GM23248 (cell line): Measurements from ENCODE around the gene FBXW11. TPM values are rescaled to one million over a fixed set of nuclear protein-coding genes. Genes with fewer than 3 reads are reported as not detected.

ENCODE experiments used
- DNase-seq: peaks from one replicate; pipeline ENCODE4 v3.0.0-alpha.2; 2015
- H2AFZ ChIP-seq: fragments of 200-600 bp; sonication (generic); 2 replicates; pipeline ENCODE4 v1.6.1; 2016; ENCODE audit warnings: antibody characterized with exemption
- H3F3A ChIP-seq: fragments of 200-600 bp; sonication (generic); 2 replicates; pipeline ENCODE4 v1.6.1; 2016; ENCODE audit warnings: mild to moderate bottlenecking, antibody characterized with exemption, mixed run types; ENCODE audit not compliant: insufficient read depth
- H3K27ac ChIP-seq: fragments of 200-600 bp; sonication (generic); 2 replicates; pipeline ENCODE4 v1.5.1; 2016; ENCODE audit warnings: mild to moderate bottlenecking
- H3K27me3 ChIP-seq: fragments of 200-600 bp; sonication (generic); replicated peaks from 2 replicates; pipeline ENCODE4 v1.6.1; 2016; ENCODE audit warnings: mild to moderate bottlenecking; ENCODE audit not compliant: insufficient read depth
- H3K36me3 ChIP-seq: fragments of 200-600 bp; sonication (generic); 2 replicates; pipeline ENCODE4 v1.6.1; 2016; ENCODE audit warnings: low read depth, mild to moderate bottlenecking
- H3K4me1 ChIP-seq: fragments of 200-600 bp; sonication (generic); 2 replicates; pipeline ENCODE4 v1.6.1; 2016; ENCODE audit warnings: mild to moderate bottlenecking; ENCODE audit not compliant: insufficient read depth
- H3K4me2 ChIP-seq: fragments of 200-600 bp; sonication (generic); one replicate; pipeline ENCODE4 v1.6.1; 2016; ENCODE audit warnings: mild to moderate bottlenecking; ENCODE audit not compliant: unreplicated experiment
- H3K4me3 ChIP-seq: fragments of 200-600 bp; sonication (generic); 2 replicates; pipeline ENCODE4 v1.5.1; 2016; ENCODE audit warnings: mild to moderate bottlenecking
- H3K79me2 ChIP-seq: fragments of 200-600 bp; sonication (generic); 2 replicates; pipeline ENCODE4 v1.6.1; 2016; ENCODE audit warnings: mild to moderate bottlenecking; ENCODE audit not compliant: insufficient read depth
- H3K9ac ChIP-seq: fragments of 200-600 bp; sonication (generic); 2 replicates; pipeline ENCODE4 v1.6.1; 2016; ENCODE audit warnings: mild to moderate bottlenecking
- H3K9me2 ChIP-seq: fragments of 200-600 bp; sonication (generic); 2 replicates; pipeline ENCODE4 v1.6.1; 2016; ENCODE audit warnings: mixed run types, mild to moderate bottlenecking, moderate library complexity; ENCODE audit not compliant: insufficient read depth
- H3K9me3 ChIP-seq: fragments of 200-600 bp; sonication (generic); one replicate; pipeline ENCODE4 v1.6.1; 2017; ENCODE audit warnings: low read depth
- H4K20me1 ChIP-seq: fragments of 200-600 bp; sonication (generic); 2 replicates; pipeline ENCODE4 v1.6.0; 2016; ENCODE audit not compliant: insufficient read depth
- EZH2 ChIP-seq: fragments of 200-600 bp; sonication (generic); IDR thresholded peaks from 2 replicates; pipeline ENCODE4 v1.6.1; 2018; ENCODE audit warnings: antibody characterized with exemption, mild to moderate bottlenecking; ENCODE audit not compliant: insufficient read depth, poor library complexity, severe bottlenecking
- EZH2phosphoT487 ChIP-seq: fragments of 200-600 bp; sonication (generic); IDR thresholded peaks from 2 replicates; pipeline ENCODE4 v1.6.1; 2018; ENCODE audit warnings: antibody characterized with exemption, moderate library complexity, mild to moderate bottlenecking, low read depth; ENCODE audit not compliant: insufficient read depth
- WGBS, 2 experiments: methylation state at CpG; one replicate each; pipeline ENCODE4 v1.1.6; 2015 to 2017; ENCODE audit warnings: low lambda C conversion rate in 2 of 2, low coverage in 1 of 2; ENCODE audit errors: missing lambda C conversion rate in 2 of 2; 5-methylcytosine and 5-hydroxymethylcytosine counted together
- in situ Hi-C: fragments of 300-500 bp; cut with MboI; formaldehyde crosslinking; loops from 2 replicates; pipeline ENCODE4 v1.15.0; 2020
- polyA plus RNA-seq: library from polyadenylated mRNA; unstranded; fragments of >200 nt; fragmentation: Nextera tagmentation; extraction: Ambion mirVana; gene quantifications from 2 replicates; pipeline ENCODE4 v1.2.1, GENCODE V29; 2016
- total RNA-seq: library from RNA; depleted of rRNA; stranded (reverse); fragments of >200 nt; shearing (Covaris generic); gene quantifications from 2 replicates; pipeline ENCODE4 v1.2.3, GENCODE V29; 2014

The FBXW11 gene
- total and polyA plus RNA-seq, 2 experiments from 2014 or later: 30.6 to 78.0 TPM

GRCh38 chr5:172003746-172004145, 2.7 kb downstream of the FBXW11 start:
- Histone ChIP-seq H3K36me3 (no peaks in the 10 kb centered on the region), H3K79me2 (peaks cover 82% of the 10 kb centered on the region), H3K27me3 (no peaks in the 10 kb centered on the region), H4K20me1 (peaks cover 38% of the 10 kb centered on the region), H3K4me1 (peaks cover 40% of the 10 kb centered on the region), H3K9me2 (no peaks in the 10 kb centered on the region), H3K27ac (peak overlapping the region; percentile 94; the same call in 1 of the 2 replicates), H3K4me3 (peak overlapping the region; percentile 92), H3K9me3 (no peaks in the 10 kb centered on the region), H2AFZ (no peak overlapping the region), H3F3A (peaks cover 45% of the 10 kb centered on the region), H3K4me2 (peak overlapping the region; percentile 98), H3K9ac (peak overlapping the region; percentile 95; the same call in 1 of the 2 replicates)
- 35 to 44% methylated on average over 1 of the region's 1 CpG for WGBS, 2 experiments
- TF ChIP-seq EZH2phosphoT487 (no peak), EZH2 (no peak)
- DNase-seq: peak; percentile 51
- in situ Hi-C loops: no loop called here

- peaks cover 89% of the 10 kb centered on the region for H3K79me2 ChIP-seq
- 75 to 76% methylated on average over 6 of the region's 6 CpGs for WGBS, 2 experiments
- no peaks in the 10 kb centered on the region for H3K9me3 ChIP-seq
- no peak overlapping the region for H3K9ac ChIP-seq
- no peak for DNase-seq
- H4K20me1 ChIP-seq: peaks cover 42% of the 10 kb centered on the region
- no peaks in the 10 kb centered on the region for H3K36me3 ChIP-seq
- in situ Hi-C loops: no loop called here
- peaks cover 33% of the 10 kb centered on the region for H3K4me1 ChIP-seq
- peak overlapping the region; percentile 98 for H3K4me2 ChIP-seq
- peak overlapping the region; percentile 92; the same call in 1 of the 2 replicates for H3K4me3 ChIP-seq
- no peaks in the 10 kb centered on the region for H3K9me2 ChIP-seq
- H3K27ac ChIP-seq: 0 out of 2 replicates have a peak overlapping the region, but pooled peaks have one; percentile 14
- TF ChIP-seq EZH2 (no peak), EZH2phosphoT487 (no peak)
- H3K27me3 ChIP-seq: no peaks in the 10 kb centered on the region
- no peak overlapping the region for H2AFZ ChIP-seq
- H3F3A ChIP-seq: peaks cover 38% of the 10 kb centered on the region
These were observed 3.5 kb downstream of the FBXW11 start for GRCh38 chr5:172002840-172003512.

GRCh38 chr5:172002310-172002709, 4.1 kb downstream of the FBXW11 start:
- H3K9me3 ChIP-seq: no peaks in the 10 kb centered on the region
- H3K27me3 ChIP-seq: no peaks in the 10 kb centered on the region
- no peak overlapping the region for H3K9ac ChIP-seq
- WGBS, 2 experiments: 58 to 63% methylated on average over 1 to 2 of the region's 2 CpGs
- no peaks in the 10 kb centered on the region for H3K9me2 ChIP-seq
- peak; percentile 60 for DNase-seq
- peaks cover 49% of the 10 kb centered on the region for H4K20me1 ChIP-seq
- peaks cover 91% of the 10 kb centered on the region for H3K79me2 ChIP-seq
- no peak overlapping the region for H2AFZ ChIP-seq
- H3K27ac ChIP-seq: no peak overlapping the region
- no peak overlapping the region for H3K4me2 ChIP-seq
- H3K4me3 ChIP-seq: no peak overlapping the region
- in situ Hi-C loops: no loop called here
- TF ChIP-seq EZH2phosphoT487 (no peak), EZH2 (no peak)
- H3K36me3 ChIP-seq: no peaks in the 10 kb centered on the region
- peaks cover 26% of the 10 kb centered on the region for H3K4me1 ChIP-seq
- H3F3A ChIP-seq: peaks cover 32% of the 10 kb centered on the region

- H3K79me2 ChIP-seq: peaks cover 100% of the 10 kb centered on the region
- 86 to 89% methylated on average over 5 of the region's 5 CpGs for WGBS, 2 experiments
- H3K9ac ChIP-seq: no peak overlapping the region
- H2AFZ ChIP-seq: no peak overlapping the region
- 0 out of 2 replicates have a peak, but pooled peaks cover 6% of the 10 kb centered on the region for H3K36me3 ChIP-seq
- H3K4me2 ChIP-seq: no peak overlapping the region
- no peak overlapping the region for H3K4me3 ChIP-seq
- no peak overlapping the region for H3K27ac ChIP-seq
- H3K9me2 ChIP-seq: no peaks in the 10 kb centered on the region
- DNase-seq: no peak
- no peaks in the 10 kb centered on the region for H3K9me3 ChIP-seq
- peaks cover 30% of the 10 kb centered on the region for H3K4me1 ChIP-seq
- H3F3A ChIP-seq: peaks cover 19% of the 10 kb centered on the region
- TF ChIP-seq EZH2 (no peak), EZH2phosphoT487 (no peak)
- H4K20me1 ChIP-seq: peaks cover 62% of the 10 kb centered on the region
- no peaks in the 10 kb centered on the region for H3K27me3 ChIP-seq
- in situ Hi-C loops: no loop called here
These were observed 6.6 kb downstream of the FBXW11 start for GRCh38 chr5:171999877-172000276.
